Peyer's patch (tissue), 4 donors: ENCODE results near the gene SASH1. TPM values are rescaled to one million over a fixed set of nuclear protein-coding genes. Genes with fewer than 3 reads are reported as not detected.

Experiments
- DNase-seq, 3 donors: peaks; one replicate each; pipeline ENCODE4 v3.0.0-alpha.2; 2017 to 2019
- H3K27ac ChIP-seq, 4 donors: fragments of 200-600 bp; sonication (generic); one replicate each; pipeline ENCODE4 v1.5.1; 2016 to 2019
- H3K27me3 ChIP-seq, 2 donors: fragments of 200-600 bp; sonication (generic); one replicate each; pipeline ENCODE4 v1.5.1; 2019
- H3K36me3 ChIP-seq, 3 donors: fragments of 200-600 bp; sonication (generic); one replicate each; pipeline ENCODE4 v1.5.1; 2016 to 2019
- H3K4me1 ChIP-seq, 4 donors: fragments of 200-600 bp; sonication (generic); one replicate each; pipeline ENCODE4 v1.5.1; 2016 to 2019
- H3K4me3 ChIP-seq, 4 donors: fragments of 200-600 bp; sonication (generic); 1 replicate in 3 of 4; 2 replicates in 1 of 4; pipeline ENCODE4 v1.5.1; 2016 to 2019; ENCODE audit warnings: mild to moderate bottlenecking in 1 of 4
- H3K9me3 ChIP-seq, 4 donors: fragments of 200-600 bp; sonication (generic); one replicate each; pipeline ENCODE4 v1.5.1; 2016 to 2019; ENCODE audit warnings: mild to moderate bottlenecking in 1 of 4
- CTCF ChIP-seq, 6 experiments: fragments of 450-650 bp in 4 of 6; fragments of 200-600 bp in 2 of 6; sonication (generic) in 1 of 6; IDR thresholded peaks; one replicate each; pipeline ENCODE4 v1.5.1; 2017 to 2019; ENCODE audit warnings: antibody characterized with exemption in 6 of 6, mild to moderate bottlenecking in 3 of 6, moderate library complexity in 1 of 6
- POLR2A ChIP-seq, 2 donors: fragments of 450-650 bp; IDR thresholded peaks; one replicate each; pipeline ENCODE4 v1.5.1; 2017; ENCODE audit warnings: antibody characterized with exemption in 2 of 2, mild to moderate bottlenecking in 2 of 2, moderate library complexity in 2 of 2
- total RNA-seq, 4 donors: library from RNA; depleted of rRNA; stranded (reverse); fragments of >200 nt; gene quantifications; one replicate each; pipeline ENCODE4 v1.1.0, GENCODE V29; 2016

The SASH1 gene
- total RNA-seq, result 100 to 1,000 TPM in 1 of 4 donors, 10 to 100 TPM in 3; 17.2 to 141 (median 38.1) TPM

GRCh38 chr6:148342350-148343046 lies at the start of gene SASH1:
SASH1 (plus strand) TSS chr6:148342838; CDS start chr6:148343068, 230 bp downstream.
- H3K9me3 ChIP-seq, result no peaks in the 10 kb centered on the region
- TF ChIP-seq CTCF (IDR thresholded peaks at IDR 0.05) (no peak), POLR2A (IDR thresholded peaks at IDR 0.05) (peak; percentile 21 to 37)
- H3K27me3 ChIP-seq, result no peaks in the 10 kb centered on the region
- H3K4me1 ChIP-seq, result peaks cover 0 to 7% (median 0%) of the 10 kb centered on the region in 4 donors
- peak within 1 kb of the TSS; percentile 33 to 85 (median 64) for H3K4me3 ChIP-seq
- peak in 2 of 3 donors; percentile 76 to 82 for DNase-seq
- H3K36me3 ChIP-seq, result no peaks in the 10 kb centered on the region
- peak within 1 kb of the TSS; percentile 52 to 85 (median 68) for H3K27ac ChIP-seq

- H3K9me3 ChIP-seq, result no peaks in the 10 kb centered on the region
- no peak overlapping the region for H3K27ac ChIP-seq
Observed at GRCh38 chr6:148293181-148293995, 49.2 kb upstream of the SASH1 start.

GRCh38 chr6:148294059-148294458 lies 48.6 kb upstream of the SASH1 start:
- H3K36me3 ChIP-seq, result no peaks in the 10 kb centered on the region
- H3K9me3 ChIP-seq, result no peaks in the 10 kb centered on the region
- no peaks in the 10 kb centered on the region for H3K4me1 ChIP-seq
- no peak for TF ChIP-seq POLR2A (IDR thresholded peaks at IDR 0.05)
- no peak for TF ChIP-seq CTCF (IDR thresholded peaks at IDR 0.05)
- no peaks in the 10 kb centered on the region for H3K27me3 ChIP-seq
- no peak for DNase-seq
- H3K4me3 ChIP-seq, result no peak overlapping the region
- H3K27ac ChIP-seq, result no peak overlapping the region

More at GRCh38 chr6:148293181-148293995, 49.2 kb upstream of the SASH1 start:
- H3K27me3 ChIP-seq, result no peaks in the 10 kb centered on the region
- no peaks in the 10 kb centered on the region for H3K36me3 ChIP-seq
- no peaks in the 10 kb centered on the region for H3K4me1 ChIP-seq
- TF ChIP-seq CTCF (IDR thresholded peaks at IDR 0.05) (no peak), POLR2A (IDR thresholded peaks at IDR 0.05) (no peak)
- no peak overlapping the region for H3K4me3 ChIP-seq
- no peak for DNase-seq

- no peak for DNase-seq
- TF ChIP-seq CTCF (IDR thresholded peaks at IDR 0.05), result no peak
- no peak for TF ChIP-seq POLR2A (IDR thresholded peaks at IDR 0.05)
- Histone ChIP-seq H3K36me3 (no peaks in the 10 kb centered on the region), H3K9me3 (no peaks in the 10 kb centered on the region), H3K27me3 (no peaks in the 10 kb centered on the region), H3K4me1 (no peaks in the 10 kb centered on the region), H3K4me3 (no peak overlapping the region), H3K27ac (no peak overlapping the region)
Observed at GRCh38 chr6:148295261-148295887, 47.3 kb upstream of the SASH1 start.

- H3K9me3 ChIP-seq, result no peaks in the 10 kb centered on the region
- H3K27me3 ChIP-seq, result no peaks in the 10 kb centered on the region
- no peak for DNase-seq
- H3K27ac ChIP-seq, result no peak overlapping the region
- no peak for TF ChIP-seq CTCF (IDR thresholded peaks at IDR 0.05)
- no peak for TF ChIP-seq POLR2A (IDR thresholded peaks at IDR 0.05)
- no peaks in the 10 kb centered on the region for H3K36me3 ChIP-seq
- H3K4me3 ChIP-seq, result no peak overlapping the region
- H3K4me1 ChIP-seq, result no peaks in the 10 kb centered on the region
Observed at GRCh38 chr6:148296771-148297170, 45.9 kb upstream of the SASH1 start.
